Measurements from ENCODE around the gene ITPK1.
"Not testable (repeated sequence)": the region's sequence is repeated elsewhere in the genome, so short reads cannot be mapped to it uniquely, and the experiment has no call there.

The ITPK1 gene

DNA sequence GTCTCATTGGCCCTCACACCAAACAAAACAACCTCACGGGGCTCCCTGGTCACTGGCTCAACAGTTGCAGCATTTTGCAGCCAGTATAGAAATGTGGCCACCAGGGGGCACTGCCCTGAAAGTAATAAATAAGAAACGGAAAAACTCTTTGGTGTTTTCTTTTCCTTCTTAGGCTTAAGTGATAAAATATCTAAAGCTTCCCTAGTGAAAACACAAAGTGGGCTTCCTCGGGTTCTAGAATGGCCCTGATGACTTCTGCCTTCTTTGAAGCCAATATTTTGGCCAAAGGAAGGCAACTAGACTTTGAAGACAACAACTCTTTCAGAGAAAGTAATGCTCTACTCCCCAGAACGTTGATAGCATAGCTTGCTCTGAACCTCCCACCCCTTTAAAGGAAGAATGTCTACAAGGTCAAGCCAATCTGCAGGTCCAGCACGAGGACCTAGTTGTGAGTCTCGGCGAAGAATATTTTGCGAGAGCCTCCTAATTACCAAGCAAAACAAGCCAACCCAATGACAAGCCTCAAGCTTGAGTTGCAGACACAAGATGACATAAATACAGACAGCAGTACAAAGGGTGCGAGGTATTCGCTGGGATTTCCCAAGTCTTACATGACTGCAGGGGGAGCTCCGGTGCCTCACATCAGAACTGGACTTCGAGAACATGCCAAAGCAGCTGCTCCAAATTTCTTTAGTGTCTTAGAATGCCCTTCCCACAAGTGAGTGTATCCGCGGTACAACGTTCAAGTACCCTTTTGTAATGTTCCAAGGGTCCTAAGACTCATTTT is 2.6 kb downstream of the ITPK1 start:
- TF ChIP-seq, protein P1, sequence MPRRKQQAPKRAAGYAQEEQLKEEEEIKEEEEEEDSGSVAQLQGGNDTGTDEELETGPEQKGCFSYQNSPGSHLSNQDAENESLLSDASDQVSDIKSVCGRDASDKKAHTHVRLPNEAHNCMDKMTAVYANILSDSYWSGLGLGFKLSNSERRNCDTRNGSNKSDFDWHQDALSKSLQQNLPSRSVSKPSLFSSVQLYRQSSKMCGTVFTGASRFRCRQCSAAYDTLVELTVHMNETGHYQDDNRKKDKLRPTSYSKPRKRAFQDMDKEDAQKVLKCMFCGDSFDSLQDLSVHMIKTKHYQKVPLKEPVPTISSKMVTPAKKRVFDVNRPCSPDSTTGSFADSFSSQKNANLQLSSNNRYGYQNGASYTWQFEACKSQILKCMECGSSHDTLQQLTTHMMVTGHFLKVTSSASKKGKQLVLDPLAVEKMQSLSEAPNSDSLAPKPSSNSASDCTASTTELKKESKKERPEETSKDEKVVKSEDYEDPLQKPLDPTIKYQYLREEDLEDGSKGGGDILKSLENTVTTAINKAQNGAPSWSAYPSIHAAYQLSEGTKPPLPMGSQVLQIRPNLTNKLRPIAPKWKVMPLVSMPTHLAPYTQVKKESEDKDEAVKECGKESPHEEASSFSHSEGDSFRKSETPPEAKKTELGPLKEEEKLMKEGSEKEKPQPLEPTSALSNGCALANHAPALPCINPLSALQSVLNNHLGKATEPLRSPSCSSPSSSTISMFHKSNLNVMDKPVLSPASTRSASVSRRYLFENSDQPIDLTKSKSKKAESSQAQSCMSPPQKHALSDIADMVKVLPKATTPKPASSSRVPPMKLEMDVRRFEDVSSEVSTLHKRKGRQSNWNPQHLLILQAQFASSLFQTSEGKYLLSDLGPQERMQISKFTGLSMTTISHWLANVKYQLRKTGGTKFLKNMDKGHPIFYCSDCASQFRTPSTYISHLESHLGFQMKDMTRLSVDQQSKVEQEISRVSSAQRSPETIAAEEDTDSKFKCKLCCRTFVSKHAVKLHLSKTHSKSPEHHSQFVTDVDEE (CRISPR knock-in tag; IDR thresholded peaks at IDR 0.05) = no peak
- TF ChIP-seq, protein P2, sequence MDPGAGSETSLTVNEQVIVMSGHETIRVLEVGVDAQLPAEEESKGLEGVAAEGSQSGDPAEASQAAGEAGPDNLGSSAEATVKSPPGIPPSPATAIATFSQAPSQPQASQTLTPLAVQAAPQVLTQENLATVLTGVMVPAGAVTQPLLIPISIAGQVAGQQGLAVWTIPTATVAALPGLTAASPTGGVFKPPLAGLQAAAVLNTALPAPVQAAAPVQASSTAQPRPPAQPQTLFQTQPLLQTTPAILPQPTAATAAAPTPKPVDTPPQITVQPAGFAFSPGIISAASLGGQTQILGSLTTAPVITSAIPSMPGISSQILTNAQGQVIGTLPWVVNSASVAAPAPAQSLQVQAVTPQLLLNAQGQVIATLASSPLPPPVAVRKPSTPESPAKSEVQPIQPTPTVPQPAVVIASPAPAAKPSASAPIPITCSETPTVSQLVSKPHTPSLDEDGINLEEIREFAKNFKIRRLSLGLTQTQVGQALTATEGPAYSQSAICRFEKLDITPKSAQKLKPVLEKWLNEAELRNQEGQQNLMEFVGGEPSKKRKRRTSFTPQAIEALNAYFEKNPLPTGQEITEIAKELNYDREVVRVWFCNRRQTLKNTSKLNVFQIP (CRISPR knock-in tag; IDR thresholded peaks at IDR 0.05; ENCODE audit: borderline replicate concordance, low read depth) = no peak
- TF ChIP-seq ZNF565 (CRISPR knock-in tag; conservative IDR thresholded peaks at IDR 0.05; ENCODE audit: low read depth) (no peak), ESRRG (CRISPR knock-in tag; IDR thresholded peaks at IDR 0.05) (no peak), ZNF70 (CRISPR knock-in tag; IDR thresholded peaks at IDR 0.05) (no peak)
- TF ChIP-seq, protein P3, sequence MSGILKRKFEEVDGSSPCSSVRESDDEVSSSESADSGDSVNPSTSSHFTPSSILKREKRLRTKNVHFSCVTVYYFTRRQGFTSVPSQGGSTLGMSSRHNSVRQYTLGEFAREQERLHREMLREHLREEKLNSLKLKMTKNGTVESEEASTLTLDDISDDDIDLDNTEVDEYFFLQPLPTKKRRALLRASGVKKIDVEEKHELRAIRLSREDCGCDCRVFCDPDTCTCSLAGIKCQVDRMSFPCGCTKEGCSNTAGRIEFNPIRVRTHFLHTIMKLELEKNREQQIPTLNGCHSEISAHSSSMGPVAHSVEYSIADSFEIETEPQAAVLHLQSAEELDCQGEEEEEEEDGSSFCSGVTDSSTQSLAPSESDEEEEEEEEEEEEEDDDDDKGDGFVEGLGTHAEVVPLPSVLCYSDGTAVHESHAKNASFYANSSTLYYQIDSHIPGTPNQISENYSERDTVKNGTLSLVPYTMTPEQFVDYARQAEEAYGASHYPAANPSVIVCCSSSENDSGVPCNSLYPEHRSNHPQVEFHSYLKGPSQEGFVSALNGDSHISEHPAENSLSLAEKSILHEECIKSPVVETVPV (CRISPR knock-in tag; IDR thresholded peaks at IDR 0.05) = no peak
- peak; percentile 30 for ATAC-seq

DNA sequence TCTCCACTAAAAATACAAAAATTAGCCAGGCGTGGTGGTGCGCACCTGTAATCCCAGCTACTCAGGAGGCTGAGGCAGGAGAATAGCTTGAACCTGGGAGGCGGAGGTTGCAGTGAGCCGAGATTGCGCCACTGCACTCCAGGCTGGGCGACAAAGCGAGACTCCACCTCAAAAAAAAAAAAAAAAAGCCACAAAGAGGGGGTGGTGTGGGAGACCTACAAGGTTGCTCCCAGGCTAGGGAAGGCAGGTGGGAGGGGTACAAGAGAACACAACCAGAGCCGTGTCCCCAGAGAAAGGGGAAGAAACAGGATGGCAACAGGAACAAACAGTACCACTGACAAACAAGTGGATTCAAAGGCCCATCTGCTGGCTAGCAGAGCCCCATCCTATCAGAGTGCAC is 4.2 kb downstream of the ITPK1 start:
- ATAC-seq = not testable (repeated sequence)

DNA sequence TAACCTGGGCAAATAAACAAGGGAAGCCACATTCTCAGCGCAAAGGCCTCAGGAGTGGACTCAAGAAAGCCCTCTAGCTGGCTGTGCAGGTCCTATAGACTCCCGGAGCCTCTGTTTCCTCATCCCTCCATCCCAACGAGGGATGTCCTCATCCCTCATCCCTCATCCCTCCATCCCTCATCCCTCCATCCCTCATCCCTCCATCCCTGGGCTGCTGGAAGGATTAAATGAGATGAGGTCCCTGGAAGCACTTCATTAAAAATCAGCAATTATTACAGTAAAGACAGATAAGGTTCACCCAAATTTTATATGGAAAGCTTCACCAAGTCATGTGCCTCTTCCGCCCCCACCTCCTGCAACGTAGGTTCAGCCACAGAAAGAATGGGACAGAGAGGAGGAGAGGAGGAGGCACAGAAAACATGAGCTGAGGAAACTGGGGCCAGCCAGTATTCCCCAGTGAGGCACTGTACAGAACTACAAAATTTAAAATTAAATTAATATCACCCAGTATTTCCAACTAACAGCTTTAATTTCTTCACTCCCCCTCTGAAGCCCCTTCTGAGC is 4.8 kb downstream of the ITPK1 start:
- ATAC-seq = no peak

More for the DNA sequence above, 4.8 kb downstream of the ITPK1 start:
- TF ChIP-seq TOX (CRISPR knock-in tag; IDR thresholded peaks at IDR 0.05; ENCODE audit: borderline replicate concordance) (no peak), ARNTL (CRISPR knock-in tag; IDR thresholded peaks at IDR 0.05; ENCODE audit: borderline replicate concordance, low read depth) (no peak), SNAI2 (CRISPR knock-in tag; IDR thresholded peaks at IDR 0.05) (no peak), TCF4 (CRISPR knock-in tag; IDR thresholded peaks at IDR 0.05; ENCODE audit: borderline replicate concordance) (no peak), ZC3H10 (CRISPR knock-in tag; IDR thresholded peaks at IDR 0.05) (no peak), RARB (CRISPR knock-in tag; IDR thresholded peaks at IDR 0.05) (no peak), ZNF565 (CRISPR knock-in tag; conservative IDR thresholded peaks at IDR 0.05; ENCODE audit: low read depth) (no peak), BACH2 (CRISPR knock-in tag; IDR thresholded peaks at IDR 0.05; ENCODE audit: borderline replicate concordance) (no peak), ESRRG (CRISPR knock-in tag; IDR thresholded peaks at IDR 0.05) (no peak), ZNF8 (CRISPR knock-in tag; IDR thresholded peaks at IDR 0.05) (no peak), PPARA (CRISPR knock-in tag; IDR thresholded peaks at IDR 0.05; ENCODE audit: borderline replicate concordance) (no peak), ZFP3 (CRISPR knock-in tag; IDR thresholded peaks at IDR 0.05) (no peak)
- TF ChIP-seq, protein P1 (CRISPR knock-in tag; IDR thresholded peaks at IDR 0.05) = no peak
- TF ChIP-seq, protein P2 (CRISPR knock-in tag; IDR thresholded peaks at IDR 0.05; ENCODE audit: borderline replicate concordance, low read depth) = no peak
- TF ChIP-seq, protein P4, sequence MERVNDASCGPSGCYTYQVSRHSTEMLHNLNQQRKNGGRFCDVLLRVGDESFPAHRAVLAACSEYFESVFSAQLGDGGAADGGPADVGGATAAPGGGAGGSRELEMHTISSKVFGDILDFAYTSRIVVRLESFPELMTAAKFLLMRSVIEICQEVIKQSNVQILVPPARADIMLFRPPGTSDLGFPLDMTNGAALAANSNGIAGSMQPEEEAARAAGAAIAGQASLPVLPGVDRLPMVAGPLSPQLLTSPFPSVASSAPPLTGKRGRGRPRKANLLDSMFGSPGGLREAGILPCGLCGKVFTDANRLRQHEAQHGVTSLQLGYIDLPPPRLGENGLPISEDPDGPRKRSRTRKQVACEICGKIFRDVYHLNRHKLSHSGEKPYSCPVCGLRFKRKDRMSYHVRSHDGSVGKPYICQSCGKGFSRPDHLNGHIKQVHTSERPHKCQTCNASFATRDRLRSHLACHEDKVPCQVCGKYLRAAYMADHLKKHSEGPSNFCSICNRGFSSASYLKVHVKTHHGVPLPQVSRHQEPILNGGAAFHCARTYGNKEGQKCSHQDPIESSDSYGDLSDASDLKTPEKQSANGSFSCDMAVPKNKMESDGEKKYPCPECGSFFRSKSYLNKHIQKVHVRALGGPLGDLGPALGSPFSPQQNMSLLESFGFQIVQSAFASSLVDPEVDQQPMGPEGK (CRISPR knock-in tag; IDR thresholded peaks at IDR 0.05; ENCODE audit: borderline replicate concordance) = no peak
